K562 (cell line): Measurements from ENCODE around the gene ERICH2. TPM values are rescaled to one million over a fixed set of nuclear protein-coding genes. Genes with fewer than 3 reads are reported as not detected.
A peak's percentile ranks its signal among the peaks of the same experiment; 100 is the strongest.

Experiments
- CBFB ChIP-seq: sonication (generic); formaldehyde crosslinking; IDR thresholded peaks from 2 replicates; pipeline ENCODE4 v1.4.0; 2020; ENCODE audit warnings: mild to moderate bottlenecking, missing genetic modification reagents
- CUX1 ChIP-seq: fragments of 200-800 bp; sonication (Bioruptor generic); IDR thresholded peaks from 2 replicates; pipeline ENCODE4 v1.6.1; 2016; ENCODE audit warnings: missing genetic modification characterization, missing compliant biosample characterization
- EGR1 ChIP-seq: fragments of 450-650 bp; conservative IDR thresholded peaks from 2 replicates; pipeline ENCODE4 v1.6.1; 2017; ENCODE audit warnings: mild to moderate bottlenecking
- EWSR1 ChIP-seq: fragments of 450-650 bp; IDR thresholded peaks from 2 replicates; pipeline ENCODE4 v1.6.1; 2018; ENCODE audit warnings: borderline replicate concordance, mild to moderate bottlenecking, low read depth, moderate library complexity; ENCODE audit not compliant: partially characterized antibody
- HCFC1 ChIP-seq: IDR thresholded peaks from 2 replicates; pipeline ENCODE4 v1.6.1; 2012; ENCODE audit warnings: low read depth, low read length, improper control_type of control experiment
- NFE2 ChIP-seq: IDR thresholded peaks from 2 replicates; pipeline ENCODE4 v1.6.1; 2014; ENCODE audit warnings: antibody characterized with exemption, low read depth
- NFIC ChIP-seq: fragments of 450-650 bp; IDR thresholded peaks from 2 replicates; pipeline ENCODE4 v1.6.1; 2017; ENCODE audit warnings: mild to moderate bottlenecking, inconsistent platforms
- NFRKB ChIP-seq: fragments of 450-650 bp; IDR thresholded peaks from 2 replicates; pipeline ENCODE4 v1.6.1; 2016; ENCODE audit warnings: low read depth
- UBTF ChIP-seq, 2 experiments: IDR thresholded peaks; 2 replicates each; pipeline ENCODE4 v1.6.1; 2012; ENCODE audit warnings: improper control_type of control experiment in 2 of 2, low read depth in 2 of 2, low read length in 2 of 2, borderline replicate concordance in 1 of 2
- ZBTB43 ChIP-seq: sonication (generic); formaldehyde crosslinking; IDR thresholded peaks from 2 replicates; pipeline ENCODE4 v1.8.0; 2023; ENCODE audit warnings: mild to moderate bottlenecking, missing genetic modification reagents
- ZC3H4 ChIP-seq: sonication (generic); formaldehyde crosslinking; IDR thresholded peaks from 2 replicates; pipeline ENCODE4 v1.9.0; 2021; ENCODE audit warnings: missing genetic modification reagents, borderline replicate concordance
- ZEB2 ChIP-seq: fragments of 450-650 bp; IDR thresholded peaks from 2 replicates; pipeline ENCODE4 v1.6.1; 2016
- ZNF212 ChIP-seq: fragments of 450-650 bp; formaldehyde crosslinking; IDR thresholded peaks from 2 replicates; pipeline ENCODE4 v1.4.0; 2020; ENCODE audit warnings: mild to moderate bottlenecking
- ZNF23 ChIP-seq: fragments of 250-450 bp; sonication (Bioruptor Pico); IDR thresholded peaks from 2 replicates; pipeline ENCODE4 v1.4.0; 2020; ENCODE audit warnings: mild to moderate bottlenecking
- ZNF239 ChIP-seq: fragments of 250-450 bp; sonication (Bioruptor Pico); IDR thresholded peaks from 2 replicates; pipeline ENCODE4 v1.4.0; 2020; ENCODE audit warnings: mild to moderate bottlenecking
- polyA plus RNA-seq, 8 experiments: library from polyadenylated mRNA; depleted of rRNA in 4 of 8; stranded (reverse) in 5 of 8; unstranded in 3 of 8; fragments of >200 nt; fragmentation: Nextera tagmentation in 2 of 8; fragmentation: Illumina TruSeq in 1 of 8; extraction: Ambion mirVana in 2 of 8; extraction: Trizol in 1 of 8; gene quantifications; 2 replicates each; pipeline versions ENCODE4 v1.2.1 to v1.2.3, GENCODE V29; 2011 to 2014; ENCODE audit warnings: inconsistent platforms in 1 of 8, missing spikeins in 1 of 8
- total RNA-seq, 7 experiments: library from RNA; depleted of rRNA in 6 of 7; stranded (reverse); fragments of >200 nt in 6 of 7; fragmentation: Illumina TruSeq in 2 of 7; extraction: Trizol in 2 of 7; gene quantifications; 2 replicates each; pipeline versions ENCODE4 v1.2.1 to v1.2.3, GENCODE V29; 2011 to 2021; ENCODE audit warnings: low replicate concordance in 1 of 7
- TF ChIP-seq, protein P1 (sequence below): sonication (generic); formaldehyde crosslinking; IDR thresholded peaks from 2 replicates; pipeline ENCODE4 v1.8.0; 2022; ENCODE audit warnings: mild to moderate bottlenecking, missing genetic modification reagents

Gene ERICH2
- total and polyA plus RNA-seq, 9 of the 15 experiments (the other 6 are each of a cell fraction or from before 2014, with no cell fraction given) = 0.85 to 2.4 (median 1.6) TPM

- TF ChIP-seq ZBTB43 (CRISPR knock-in tag) (no peak), ZNF212 (no peak), CBFB (peak; percentile 88), ZC3H4 (CRISPR knock-in tag) (no peak), UBTF (IDR thresholded peaks at IDR 0.05; ENCODE audit: borderline replicate concordance in 1 of 2, low read depth in 2 of 2, low read length in 2 of 2) (peak; percentile 86 to 92; a peak in 3 of 4 replicates), CUX1 (no peak), NFRKB (0 out of 2 replicates have a peak, but pooled peaks have one; percentile 68), EGR1 (peak; percentile 67), EWSR1 (no peak), ZNF23 (CRISPR knock-in tag) (no peak), NFE2 (no peak), HCFC1 (peak; percentile 11; the same call in 1 of the 2 replicates), ZEB2 (peak; percentile 51), NFIC (peak; percentile 47), ZNF239 (CRISPR knock-in tag) (no peak)
- TF ChIP-seq, protein P1, sequence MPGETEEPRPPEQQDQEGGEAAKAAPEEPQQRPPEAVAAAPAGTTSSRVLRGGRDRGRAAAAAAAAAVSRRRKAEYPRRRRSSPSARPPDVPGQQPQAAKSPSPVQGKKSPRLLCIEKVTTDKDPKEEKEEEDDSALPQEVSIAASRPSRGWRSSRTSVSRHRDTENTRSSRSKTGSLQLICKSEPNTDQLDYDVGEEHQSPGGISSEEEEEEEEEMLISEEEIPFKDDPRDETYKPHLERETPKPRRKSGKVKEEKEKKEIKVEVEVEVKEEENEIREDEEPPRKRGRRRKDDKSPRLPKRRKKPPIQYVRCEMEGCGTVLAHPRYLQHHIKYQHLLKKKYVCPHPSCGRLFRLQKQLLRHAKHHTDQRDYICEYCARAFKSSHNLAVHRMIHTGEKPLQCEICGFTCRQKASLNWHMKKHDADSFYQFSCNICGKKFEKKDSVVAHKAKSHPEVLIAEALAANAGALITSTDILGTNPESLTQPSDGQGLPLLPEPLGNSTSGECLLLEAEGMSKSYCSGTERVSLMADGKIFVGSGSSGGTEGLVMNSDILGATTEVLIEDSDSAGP = no peak
Observed at GRCh38 chr2:170770606-170771420, 635 bp downstream of the ERICH2 start (continued).
